ENCODE measurements around the gene ASXL3. TPM values are rescaled to one million over a fixed set of nuclear protein-coding genes. Genes with fewer than 3 reads are reported as not detected.

The ASXL3 gene
- total and polyA plus RNA-seq, 2 experiments from 2014 or later, result 6.1 to 10.0 TPM

DNA sequence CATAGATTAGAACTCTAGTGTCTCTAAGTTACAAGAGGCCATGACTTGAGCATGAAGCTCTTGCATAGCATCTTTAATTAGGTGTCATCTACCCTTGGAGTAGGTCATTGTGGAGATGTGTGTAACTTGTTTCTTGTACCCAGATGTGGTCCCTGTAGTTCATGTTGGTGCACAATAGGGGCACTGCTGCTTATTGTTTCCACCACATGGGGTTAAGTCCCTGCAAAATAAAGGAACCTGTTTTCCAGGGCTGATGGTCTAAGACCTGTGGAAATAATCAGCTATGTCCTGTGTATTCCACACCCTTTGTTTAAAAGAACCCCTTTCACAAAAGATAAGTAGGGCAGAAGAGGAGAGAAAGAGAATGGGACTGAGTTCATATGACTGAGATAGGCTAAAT lies 28.6 kb downstream of the ASXL3 start:
- Histone ChIP-seq H3K9me3 (ENCODE audit: low read depth) (no peaks in the 10 kb centered on the region), H3K27me3 (no peaks in the 10 kb centered on the region), H3K36me3 (peaks cover 5% of the 10 kb centered on the region), H3K4me1 (ENCODE audit: low read depth) (no peaks in the 10 kb centered on the region), H3K4me3 (no peak overlapping the region), H3K27ac (no peak overlapping the region)
- TF ChIP-seq, protein P1, sequence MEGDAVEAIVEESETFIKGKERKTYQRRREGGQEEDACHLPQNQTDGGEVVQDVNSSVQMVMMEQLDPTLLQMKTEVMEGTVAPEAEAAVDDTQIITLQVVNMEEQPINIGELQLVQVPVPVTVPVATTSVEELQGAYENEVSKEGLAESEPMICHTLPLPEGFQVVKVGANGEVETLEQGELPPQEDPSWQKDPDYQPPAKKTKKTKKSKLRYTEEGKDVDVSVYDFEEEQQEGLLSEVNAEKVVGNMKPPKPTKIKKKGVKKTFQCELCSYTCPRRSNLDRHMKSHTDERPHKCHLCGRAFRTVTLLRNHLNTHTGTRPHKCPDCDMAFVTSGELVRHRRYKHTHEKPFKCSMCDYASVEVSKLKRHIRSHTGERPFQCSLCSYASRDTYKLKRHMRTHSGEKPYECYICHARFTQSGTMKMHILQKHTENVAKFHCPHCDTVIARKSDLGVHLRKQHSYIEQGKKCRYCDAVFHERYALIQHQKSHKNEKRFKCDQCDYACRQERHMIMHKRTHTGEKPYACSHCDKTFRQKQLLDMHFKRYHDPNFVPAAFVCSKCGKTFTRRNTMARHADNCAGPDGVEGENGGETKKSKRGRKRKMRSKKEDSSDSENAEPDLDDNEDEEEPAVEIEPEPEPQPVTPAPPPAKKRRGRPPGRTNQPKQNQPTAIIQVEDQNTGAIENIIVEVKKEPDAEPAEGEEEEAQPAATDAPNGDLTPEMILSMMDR (IDR thresholded peaks at IDR 0.05; ENCODE audit: low read depth, low read length), result no peak
- DNase-seq (ENCODE audit: low read depth in 1 of 2, low spot score in 1 of 2), result no peak

DNA sequence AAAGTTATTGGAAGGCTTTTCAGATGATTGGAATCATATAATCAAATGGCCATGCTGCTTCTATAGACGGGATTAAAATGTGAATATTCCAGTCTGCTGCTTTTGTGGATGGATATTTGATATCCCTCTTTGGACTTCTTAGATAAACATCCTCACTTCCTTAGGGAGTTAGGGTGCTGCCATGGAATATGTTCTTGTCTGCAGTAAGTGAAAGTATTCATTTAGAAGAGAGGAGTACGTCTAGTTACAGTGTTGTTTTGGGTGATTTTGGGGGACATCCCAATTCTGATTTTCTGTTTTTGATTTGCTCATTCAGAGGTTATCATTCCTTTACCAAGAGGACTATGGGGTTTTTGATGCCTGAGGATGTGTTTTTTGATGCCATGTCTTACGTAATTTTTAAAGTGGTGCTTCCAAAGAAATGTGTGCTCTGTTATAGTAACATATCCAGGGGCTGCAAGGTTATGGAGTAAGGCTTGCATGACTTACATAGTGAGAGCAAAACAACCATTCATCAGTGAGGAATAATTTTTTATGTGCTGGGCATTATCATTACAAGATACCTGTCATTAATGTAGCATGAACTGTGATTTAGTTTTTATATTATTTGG lies 33.6 kb downstream of the ASXL3 start:
- no peak overlapping the region for H3K4me3 ChIP-seq
- H3K27me3 ChIP-seq, result no peaks in the 10 kb centered on the region
- DNase-seq (ENCODE audit: low read depth in 1 of 2, low spot score in 1 of 2), result no peak
- no peaks in the 10 kb centered on the region for H3K9me3 ChIP-seq (ENCODE audit: low read depth)
- H3K36me3 ChIP-seq, result peaks cover 5% of the 10 kb centered on the region
- H3K27ac ChIP-seq, result no peak overlapping the region
- no peaks in the 10 kb centered on the region for H3K4me1 ChIP-seq (ENCODE audit: low read depth)
- TF ChIP-seq, protein P1 (IDR thresholded peaks at IDR 0.05; ENCODE audit: low read depth, low read length), result no peak

DNA sequence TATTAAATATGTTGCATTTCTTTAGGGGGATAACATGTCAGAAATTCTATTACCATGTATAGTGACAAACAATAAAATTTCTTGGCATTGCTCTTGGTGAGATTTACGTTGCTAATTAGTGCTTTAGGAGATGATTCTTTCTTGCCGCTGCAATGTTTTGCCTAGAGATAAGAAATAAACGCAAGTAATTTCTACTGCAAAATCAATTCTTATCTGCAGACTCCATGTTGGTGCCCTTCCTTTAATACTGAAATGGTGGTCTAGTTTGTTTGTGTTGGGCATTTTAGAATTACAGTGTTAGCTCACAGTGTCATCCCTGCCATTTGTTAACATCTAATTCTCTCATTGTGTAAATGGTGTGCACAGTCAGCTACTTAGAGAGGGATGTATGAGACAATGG lies 34.6 kb downstream of the ASXL3 start:
- Histone ChIP-seq H3K36me3 (peaks cover 3% of the 10 kb centered on the region), H3K4me1 (ENCODE audit: low read depth) (no peaks in the 10 kb centered on the region), H3K9me3 (ENCODE audit: low read depth) (no peaks in the 10 kb centered on the region), H3K27ac (no peak overlapping the region), H3K27me3 (no peaks in the 10 kb centered on the region), H3K4me3 (no peak overlapping the region)
- DNase-seq (ENCODE audit: low read depth in 1 of 2, low spot score in 1 of 2), result no peak
- TF ChIP-seq, protein P1 (IDR thresholded peaks at IDR 0.05; ENCODE audit: low read depth, low read length), result no peak

DNA sequence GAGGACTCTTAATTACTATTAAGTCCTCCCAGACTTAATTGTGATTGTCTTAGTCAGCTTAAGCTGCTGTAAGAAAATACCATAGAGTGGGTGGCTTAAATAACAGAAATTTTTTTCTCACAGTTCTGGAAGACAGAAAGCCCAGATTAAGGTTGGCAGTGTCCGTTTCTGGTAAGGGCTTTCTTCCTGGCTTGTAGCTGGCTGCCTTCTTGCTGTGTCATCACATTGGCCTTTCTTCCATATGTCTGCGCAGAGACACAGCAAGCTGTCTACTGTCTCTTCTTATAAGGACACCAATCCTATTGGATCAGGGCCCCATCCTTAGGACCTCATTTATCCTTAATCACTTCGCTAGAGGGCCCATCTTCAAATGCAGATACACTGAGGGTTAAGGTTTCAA lies 38.5 kb downstream of the ASXL3 start:
- Histone ChIP-seq H3K27me3 (no peaks in the 10 kb centered on the region), H3K4me1 (ENCODE audit: low read depth) (no peaks in the 10 kb centered on the region), H3K36me3 (no peaks in the 10 kb centered on the region), H3K4me3 (no peak overlapping the region), H3K27ac (no peak overlapping the region), H3K9me3 (ENCODE audit: low read depth) (no peaks in the 10 kb centered on the region)
- TF ChIP-seq, protein P1 (IDR thresholded peaks at IDR 0.05; ENCODE audit: low read depth, low read length), result no peak
- no peak for DNase-seq (ENCODE audit: low read depth in 1 of 2, low spot score in 1 of 2)

DNA sequence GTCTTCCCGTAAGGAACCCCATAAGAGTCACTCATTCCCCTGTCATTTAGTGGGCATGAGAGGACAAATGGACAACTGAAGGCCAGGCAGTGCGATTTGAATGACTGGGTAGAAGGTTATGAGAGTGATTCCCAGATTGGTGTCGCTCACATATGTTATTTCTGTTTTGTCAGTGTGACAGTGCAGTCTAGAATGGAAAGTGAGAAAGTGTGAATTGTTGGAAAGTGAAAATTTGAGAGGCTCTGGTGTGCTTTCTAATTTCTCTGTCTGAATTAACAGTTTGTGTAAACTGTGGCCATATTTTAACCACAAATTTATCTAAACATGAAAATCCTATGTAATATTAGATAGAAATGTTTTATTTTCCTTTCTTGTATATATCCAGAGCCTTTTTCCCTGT lies 49.1 kb downstream of the ASXL3 start:
- Histone ChIP-seq H3K4me3 (no peak overlapping the region), H3K4me1 (ENCODE audit: low read depth) (peaks cover 6% of the 10 kb centered on the region), H3K27ac (no peak overlapping the region), H3K9me3 (ENCODE audit: low read depth) (no peaks in the 10 kb centered on the region), H3K27me3 (no peaks in the 10 kb centered on the region), H3K36me3 (no peaks in the 10 kb centered on the region)
- no peak for DNase-seq (ENCODE audit: low read depth in 1 of 2, low spot score in 1 of 2)
- TF ChIP-seq, protein P1 (IDR thresholded peaks at IDR 0.05; ENCODE audit: low read depth, low read length), result no peak
